OCI-LY1 (cell line): ENCODE results near the gene NCOR1.

Experiments used
- EZH2 ChIP-seq: fragments of 200-600 bp; sonication (generic), shearing (Covaris generic); IDR thresholded peaks from 2 replicates; pipeline ENCODE4 v1.8.0; 2017; ENCODE audit warnings: borderline replicate concordance, mixed run types, mild to moderate bottlenecking, antibody characterized with exemption, low read length, moderate library complexity, mixed read lengths
- TF ChIP-seq, protein P1 (sequence below): fragments of 200-600 bp; sonication (generic), shearing (Covaris generic); IDR thresholded peaks from 2 replicates; pipeline ENCODE4 v1.5.1; 2017; ENCODE audit warnings: mild to moderate bottlenecking, antibody characterized with exemption, low read length, moderate library complexity, mixed read lengths

GRCh38 chr17:15999141-15999973, 216.0 kb downstream of the NCOR1 start, which contains the start of the genes TTC19 and ZSWIM7:
- TF ChIP-seq, protein P1, sequence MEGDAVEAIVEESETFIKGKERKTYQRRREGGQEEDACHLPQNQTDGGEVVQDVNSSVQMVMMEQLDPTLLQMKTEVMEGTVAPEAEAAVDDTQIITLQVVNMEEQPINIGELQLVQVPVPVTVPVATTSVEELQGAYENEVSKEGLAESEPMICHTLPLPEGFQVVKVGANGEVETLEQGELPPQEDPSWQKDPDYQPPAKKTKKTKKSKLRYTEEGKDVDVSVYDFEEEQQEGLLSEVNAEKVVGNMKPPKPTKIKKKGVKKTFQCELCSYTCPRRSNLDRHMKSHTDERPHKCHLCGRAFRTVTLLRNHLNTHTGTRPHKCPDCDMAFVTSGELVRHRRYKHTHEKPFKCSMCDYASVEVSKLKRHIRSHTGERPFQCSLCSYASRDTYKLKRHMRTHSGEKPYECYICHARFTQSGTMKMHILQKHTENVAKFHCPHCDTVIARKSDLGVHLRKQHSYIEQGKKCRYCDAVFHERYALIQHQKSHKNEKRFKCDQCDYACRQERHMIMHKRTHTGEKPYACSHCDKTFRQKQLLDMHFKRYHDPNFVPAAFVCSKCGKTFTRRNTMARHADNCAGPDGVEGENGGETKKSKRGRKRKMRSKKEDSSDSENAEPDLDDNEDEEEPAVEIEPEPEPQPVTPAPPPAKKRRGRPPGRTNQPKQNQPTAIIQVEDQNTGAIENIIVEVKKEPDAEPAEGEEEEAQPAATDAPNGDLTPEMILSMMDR = no peak
- no peak for TF ChIP-seq EZH2
